ENCODE measurements around the gene SLC43A3.

Gene SLC43A3

GRCh38 chr11:57395905-57396623 lies 30.9 kb downstream of the SLC43A3 start:
- no peaks in the 10 kb centered on the region for H3K9me3 ChIP-seq (ENCODE audit: control insufficient read depth, low read length)
- no peaks in the 10 kb centered on the region for H3K4me1 ChIP-seq (ENCODE audit: control insufficient read depth, insufficient read depth, low read length)
- 91 to 92% methylated on average over 11 of the region's 11 CpGs for WGBS, 2 experiments
- H3K27ac ChIP-seq (ENCODE audit: insufficient read depth, low read depth, low read length, poor library complexity, severe bottlenecking): no peak overlapping the region
- no peaks in the 10 kb centered on the region for H3K36me3 ChIP-seq (ENCODE audit: control insufficient read depth, insufficient read depth, low read length)
- no peaks in the 10 kb centered on the region for H3K27me3 ChIP-seq (ENCODE audit: control insufficient read depth, insufficient read depth, low read length, poor library complexity, severe bottlenecking)
- no peak overlapping the region for H3K4me3 ChIP-seq (ENCODE audit: insufficient read depth, low read depth, low read length)

- Histone ChIP-seq H3K4me3 (ENCODE audit: insufficient read depth, low read depth, low read length) (no peak overlapping the region), H3K9me3 (ENCODE audit: control insufficient read depth, low read length) (no peaks in the 10 kb centered on the region), H3K4me1 (ENCODE audit: control insufficient read depth, insufficient read depth, low read length) (no peaks in the 10 kb centered on the region), H3K27ac (ENCODE audit: insufficient read depth, low read depth, low read length, poor library complexity, severe bottlenecking) (no peak overlapping the region), H3K27me3 (ENCODE audit: control insufficient read depth, insufficient read depth, low read length, poor library complexity, severe bottlenecking) (peaks cover 4% of the 10 kb centered on the region), H3K36me3 (ENCODE audit: control insufficient read depth, insufficient read depth, low read length) (no peaks in the 10 kb centered on the region)
- WGBS, 2 experiments: 81 to 82% methylated on average over 4 of the region's 4 CpGs
Observed at GRCh38 chr11:57394203-57394965, 32.5 kb downstream of the SLC43A3 start.

- peaks cover 7% of the 10 kb centered on the region for H3K27me3 ChIP-seq (ENCODE audit: control insufficient read depth, insufficient read depth, low read length, poor library complexity, severe bottlenecking)
- H3K4me1 ChIP-seq (ENCODE audit: control insufficient read depth, insufficient read depth, low read length): no peaks in the 10 kb centered on the region
- H3K4me3 ChIP-seq (ENCODE audit: insufficient read depth, low read depth, low read length): no peak overlapping the region
- no peaks in the 10 kb centered on the region for H3K36me3 ChIP-seq (ENCODE audit: control insufficient read depth, insufficient read depth, low read length)
- H3K9me3 ChIP-seq (ENCODE audit: control insufficient read depth, low read length): no peaks in the 10 kb centered on the region
- H3K27ac ChIP-seq (ENCODE audit: insufficient read depth, low read depth, low read length, poor library complexity, severe bottlenecking): no peak overlapping the region
- WGBS, 2 experiments: 94 to 97% methylated on average over 4 of the region's 4 CpGs
Observed at GRCh38 chr11:57392763-57393105, 34.2 kb downstream of the SLC43A3 start.

GRCh38 chr11:57392066-57392762 lies 34.7 kb downstream of the SLC43A3 start:
- H3K27me3 ChIP-seq (ENCODE audit: control insufficient read depth, insufficient read depth, low read length, poor library complexity, severe bottlenecking): peaks cover 7% of the 10 kb centered on the region
- no peaks in the 10 kb centered on the region for H3K36me3 ChIP-seq (ENCODE audit: control insufficient read depth, insufficient read depth, low read length)
- H3K4me3 ChIP-seq (ENCODE audit: insufficient read depth, low read depth, low read length): no peak overlapping the region
- no peaks in the 10 kb centered on the region for H3K4me1 ChIP-seq (ENCODE audit: control insufficient read depth, insufficient read depth, low read length)
- 92 to 100% methylated on average over 2 to 8 of the region's 8 CpGs for WGBS, 2 experiments
- H3K27ac ChIP-seq (ENCODE audit: insufficient read depth, low read depth, low read length, poor library complexity, severe bottlenecking): no peak overlapping the region
- H3K9me3 ChIP-seq (ENCODE audit: control insufficient read depth, low read length): no peaks in the 10 kb centered on the region

GRCh38 chr11:57391539-57391938 lies 35.4 kb downstream of the SLC43A3 start:
- H3K9me3 ChIP-seq (ENCODE audit: control insufficient read depth, low read length): no peaks in the 10 kb centered on the region
- no peak overlapping the region for H3K27ac ChIP-seq (ENCODE audit: insufficient read depth, low read depth, low read length, poor library complexity, severe bottlenecking)
- H3K27me3 ChIP-seq (ENCODE audit: control insufficient read depth, insufficient read depth, low read length, poor library complexity, severe bottlenecking): peaks cover 7% of the 10 kb centered on the region
- no peaks in the 10 kb centered on the region for H3K36me3 ChIP-seq (ENCODE audit: control insufficient read depth, insufficient read depth, low read length)
- no peak overlapping the region for H3K4me3 ChIP-seq (ENCODE audit: insufficient read depth, low read depth, low read length)
- 87 to 90% methylated on average over 2 of the region's 2 CpGs for WGBS, 2 experiments
- no peaks in the 10 kb centered on the region for H3K4me1 ChIP-seq (ENCODE audit: control insufficient read depth, insufficient read depth, low read length)

GRCh38 chr11:57391111-57391510 lies 35.8 kb downstream of the SLC43A3 start:
- no peaks in the 10 kb centered on the region for H3K36me3 ChIP-seq (ENCODE audit: control insufficient read depth, insufficient read depth, low read length)
- no peaks in the 10 kb centered on the region for H3K9me3 ChIP-seq (ENCODE audit: control insufficient read depth, low read length)
- no peaks in the 10 kb centered on the region for H3K4me1 ChIP-seq (ENCODE audit: control insufficient read depth, insufficient read depth, low read length)
- no peak overlapping the region for H3K27ac ChIP-seq (ENCODE audit: insufficient read depth, low read depth, low read length, poor library complexity, severe bottlenecking)
- 94% methylated on average over 2 to 3 of the region's 3 CpGs for WGBS, 2 experiments
- H3K27me3 ChIP-seq (ENCODE audit: control insufficient read depth, insufficient read depth, low read length, poor library complexity, severe bottlenecking): peaks cover 7% of the 10 kb centered on the region
- no peak overlapping the region for H3K4me3 ChIP-seq (ENCODE audit: insufficient read depth, low read depth, low read length)

- Histone ChIP-seq H3K9me3 (ENCODE audit: control insufficient read depth, low read length) (no peaks in the 10 kb centered on the region), H3K27me3 (ENCODE audit: control insufficient read depth, insufficient read depth, low read length, poor library complexity, severe bottlenecking) (peaks cover 7% of the 10 kb centered on the region), H3K4me1 (ENCODE audit: control insufficient read depth, insufficient read depth, low read length) (no peaks in the 10 kb centered on the region), H3K27ac (ENCODE audit: insufficient read depth, low read depth, low read length, poor library complexity, severe bottlenecking) (no peak within 1 kb of the TSS), H3K4me3 (ENCODE audit: insufficient read depth, low read depth, low read length) (no peak within 1 kb of the TSS), H3K36me3 (ENCODE audit: control insufficient read depth, insufficient read depth, low read length) (no peaks in the 10 kb centered on the region)
- 71 to 81% methylated on average over 2 of the region's 2 CpGs for WGBS, 2 experiments
Observed at GRCh38 chr11:57390535-57390934, 36.4 kb downstream of the SLC43A3 start, which contains the start of gene PRG2. Gene PRG2, minus strand, starts transcription at chr11:57390650. Its CDS starts 706 bp downstream, at chr11:57389944.

GRCh38 chr11:57387289-57388030 lies 39.5 kb downstream of the SLC43A3 start:
- no peaks in the 10 kb centered on the region for H3K9me3 ChIP-seq (ENCODE audit: control insufficient read depth, low read length)
- 81 to 82% methylated on average over 16 of the region's 16 CpGs for WGBS, 2 experiments
- H3K4me1 ChIP-seq (ENCODE audit: control insufficient read depth, insufficient read depth, low read length): no peaks in the 10 kb centered on the region
- peaks cover 7% of the 10 kb centered on the region for H3K27me3 ChIP-seq (ENCODE audit: control insufficient read depth, insufficient read depth, low read length, poor library complexity, severe bottlenecking)
- no peaks in the 10 kb centered on the region for H3K36me3 ChIP-seq (ENCODE audit: control insufficient read depth, insufficient read depth, low read length)
- no peak overlapping the region for H3K27ac ChIP-seq (ENCODE audit: insufficient read depth, low read depth, low read length, poor library complexity, severe bottlenecking)
- no peak overlapping the region for H3K4me3 ChIP-seq (ENCODE audit: insufficient read depth, low read depth, low read length)

GRCh38 chr11:57386178-57386940 lies 40.6 kb downstream of the SLC43A3 start:
- Histone ChIP-seq H3K4me3 (ENCODE audit: insufficient read depth, low read depth, low read length) (no peak overlapping the region), H3K4me1 (ENCODE audit: control insufficient read depth, insufficient read depth, low read length) (no peaks in the 10 kb centered on the region), H3K9me3 (ENCODE audit: control insufficient read depth, low read length) (no peaks in the 10 kb centered on the region), H3K27me3 (ENCODE audit: control insufficient read depth, insufficient read depth, low read length, poor library complexity, severe bottlenecking) (peaks cover 7% of the 10 kb centered on the region), H3K36me3 (ENCODE audit: control insufficient read depth, insufficient read depth, low read length) (no peaks in the 10 kb centered on the region), H3K27ac (ENCODE audit: insufficient read depth, low read depth, low read length, poor library complexity, severe bottlenecking) (no peak overlapping the region)
- WGBS, 2 experiments: 84% methylated on average over 4 to 5 of the region's 5 CpGs
